Stomach (tissue), 4 donors: ENCODE results near the gene NRN1L.

ENCODE experiments used
- CTCF ChIP-seq, 7 experiments: fragments of 450-650 bp in 4 of 7; fragments of 200-600 bp in 3 of 7; sonication (generic) in 3 of 7; IDR thresholded peaks; one replicate each; pipeline ENCODE4 v1.5.1; 2016 to 2019; ENCODE audit warnings: antibody characterized with exemption in 7 of 7, control low read depth in 2 of 7, mild to moderate bottlenecking in 1 of 7
- EP300 ChIP-seq: sonication (generic); formaldehyde crosslinking; IDR thresholded peaks from one replicate; pipeline ENCODE4 v1.6.1; 2017; ENCODE audit warnings: antibody characterized with exemption
- POLR2A ChIP-seq, 4 donors: fragments of 450-650 bp; IDR thresholded peaks; one replicate each; pipeline ENCODE4 v1.6.1; 2016; ENCODE audit warnings: antibody characterized with exemption in 4 of 4, control low read depth in 2 of 4, mild to moderate bottlenecking in 1 of 4, moderate library complexity in 1 of 4
- POLR2AphosphoS5 ChIP-seq, 3 donors: sonication (generic); formaldehyde crosslinking; IDR thresholded peaks; one replicate each; pipeline ENCODE4 v1.6.1; 2016; ENCODE audit warnings: antibody characterized with exemption in 3 of 3

DNA sequence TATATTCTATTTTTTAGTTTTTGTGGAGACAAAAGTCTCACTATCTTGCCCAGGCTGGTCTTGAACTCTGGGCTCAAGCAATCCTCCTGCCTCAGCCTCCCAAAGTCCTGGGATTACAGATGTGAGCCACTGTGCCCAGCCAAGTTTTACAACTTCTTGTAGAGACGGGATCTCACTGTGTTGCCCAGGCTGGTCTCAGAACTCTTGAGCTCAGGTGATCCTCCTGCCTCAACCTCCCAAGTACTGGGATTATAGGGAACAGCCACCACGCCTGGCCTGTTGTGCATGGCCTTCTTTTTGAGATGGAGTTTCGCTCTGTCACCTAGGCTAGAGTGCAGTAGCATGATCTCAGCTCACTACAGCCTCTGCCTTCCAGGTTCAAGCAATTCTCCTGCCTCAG, 31.0 kb upstream of the NRN1L start:
- no peak for TF ChIP-seq POLR2AphosphoS5 (IDR thresholded peaks at IDR 0.05)
- no peak for TF ChIP-seq POLR2A (IDR thresholded peaks at IDR 0.05)
- TF ChIP-seq CTCF (IDR thresholded peaks at IDR 0.05), result no peak
- no peak for TF ChIP-seq EP300
